AG10803 (cell line): ENCODE data around the gene IDUA.
A peak's percentile ranks its signal among the peaks of the same experiment; 100 is the strongest.

Experiments
- DNase-seq: peaks from one replicate; pipeline ENCODE4 v3.0.0; 2010; ENCODE audit warnings: low read depth
- H3K4me3 ChIP-seq: 2 replicates; pipeline ENCODE4 v1.5.1; 2011; ENCODE audit warnings: mild to moderate bottlenecking, low read length, control low read depth
- TF ChIP-seq, protein P1 (sequence below): conservative IDR thresholded peaks from 2 replicates; pipeline ENCODE4 v1.5.1; 2011; ENCODE audit warnings: mild to moderate bottlenecking, low read length, control low read depth, inconsistent platforms

The IDUA gene

DNA sequence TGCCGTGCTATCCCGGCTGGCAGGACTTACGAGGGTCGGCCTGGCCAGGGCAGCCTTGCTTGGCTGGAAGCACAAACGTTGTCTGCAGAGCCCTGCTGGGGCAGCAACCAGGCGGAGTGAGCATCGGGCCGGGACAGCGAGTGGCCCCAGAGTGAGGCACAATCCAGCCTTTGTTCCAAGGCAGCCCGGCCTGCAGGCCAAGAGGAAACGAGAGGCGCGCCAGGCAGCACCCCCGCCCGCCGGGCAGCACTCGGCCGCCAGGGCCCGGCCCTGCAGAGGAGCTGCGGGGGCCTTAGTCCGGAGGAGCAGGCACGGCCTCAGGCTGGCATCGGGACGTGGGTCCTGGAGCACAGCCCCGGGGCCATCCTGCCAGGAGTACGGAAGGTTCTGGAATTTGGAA, 48.7 kb downstream of the IDUA start:
- H3K4me3 ChIP-seq = no peak overlapping the region
- DNase-seq = peak; percentile 27
- TF ChIP-seq, protein P1, sequence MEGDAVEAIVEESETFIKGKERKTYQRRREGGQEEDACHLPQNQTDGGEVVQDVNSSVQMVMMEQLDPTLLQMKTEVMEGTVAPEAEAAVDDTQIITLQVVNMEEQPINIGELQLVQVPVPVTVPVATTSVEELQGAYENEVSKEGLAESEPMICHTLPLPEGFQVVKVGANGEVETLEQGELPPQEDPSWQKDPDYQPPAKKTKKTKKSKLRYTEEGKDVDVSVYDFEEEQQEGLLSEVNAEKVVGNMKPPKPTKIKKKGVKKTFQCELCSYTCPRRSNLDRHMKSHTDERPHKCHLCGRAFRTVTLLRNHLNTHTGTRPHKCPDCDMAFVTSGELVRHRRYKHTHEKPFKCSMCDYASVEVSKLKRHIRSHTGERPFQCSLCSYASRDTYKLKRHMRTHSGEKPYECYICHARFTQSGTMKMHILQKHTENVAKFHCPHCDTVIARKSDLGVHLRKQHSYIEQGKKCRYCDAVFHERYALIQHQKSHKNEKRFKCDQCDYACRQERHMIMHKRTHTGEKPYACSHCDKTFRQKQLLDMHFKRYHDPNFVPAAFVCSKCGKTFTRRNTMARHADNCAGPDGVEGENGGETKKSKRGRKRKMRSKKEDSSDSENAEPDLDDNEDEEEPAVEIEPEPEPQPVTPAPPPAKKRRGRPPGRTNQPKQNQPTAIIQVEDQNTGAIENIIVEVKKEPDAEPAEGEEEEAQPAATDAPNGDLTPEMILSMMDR = no peak; the same call in 1 of the 2 replicates

DNA sequence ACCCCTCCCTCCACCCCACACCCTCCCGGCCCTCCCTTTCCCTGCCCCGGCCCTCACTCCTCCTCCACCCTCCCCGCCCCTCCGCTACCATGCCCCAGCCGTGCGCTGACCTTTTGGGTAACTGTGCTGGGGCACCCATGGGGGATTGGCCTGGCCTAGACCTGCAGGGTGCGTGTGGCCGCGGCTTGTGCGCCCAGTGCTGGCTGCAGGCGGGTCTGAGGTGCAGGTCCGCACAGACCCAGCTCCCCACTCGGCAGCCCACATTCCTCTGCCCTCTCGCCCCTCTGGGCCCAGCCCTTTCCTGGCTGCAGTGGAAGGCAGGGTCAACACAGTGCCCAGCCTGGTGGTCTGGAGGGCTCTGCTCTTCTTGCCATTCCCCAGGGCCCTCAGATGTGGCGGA, 49.3 kb downstream of the IDUA start:
- no peak for DNase-seq
- H3K4me3 ChIP-seq = no peak overlapping the region
- TF ChIP-seq, protein P1 = no peak

DNA sequence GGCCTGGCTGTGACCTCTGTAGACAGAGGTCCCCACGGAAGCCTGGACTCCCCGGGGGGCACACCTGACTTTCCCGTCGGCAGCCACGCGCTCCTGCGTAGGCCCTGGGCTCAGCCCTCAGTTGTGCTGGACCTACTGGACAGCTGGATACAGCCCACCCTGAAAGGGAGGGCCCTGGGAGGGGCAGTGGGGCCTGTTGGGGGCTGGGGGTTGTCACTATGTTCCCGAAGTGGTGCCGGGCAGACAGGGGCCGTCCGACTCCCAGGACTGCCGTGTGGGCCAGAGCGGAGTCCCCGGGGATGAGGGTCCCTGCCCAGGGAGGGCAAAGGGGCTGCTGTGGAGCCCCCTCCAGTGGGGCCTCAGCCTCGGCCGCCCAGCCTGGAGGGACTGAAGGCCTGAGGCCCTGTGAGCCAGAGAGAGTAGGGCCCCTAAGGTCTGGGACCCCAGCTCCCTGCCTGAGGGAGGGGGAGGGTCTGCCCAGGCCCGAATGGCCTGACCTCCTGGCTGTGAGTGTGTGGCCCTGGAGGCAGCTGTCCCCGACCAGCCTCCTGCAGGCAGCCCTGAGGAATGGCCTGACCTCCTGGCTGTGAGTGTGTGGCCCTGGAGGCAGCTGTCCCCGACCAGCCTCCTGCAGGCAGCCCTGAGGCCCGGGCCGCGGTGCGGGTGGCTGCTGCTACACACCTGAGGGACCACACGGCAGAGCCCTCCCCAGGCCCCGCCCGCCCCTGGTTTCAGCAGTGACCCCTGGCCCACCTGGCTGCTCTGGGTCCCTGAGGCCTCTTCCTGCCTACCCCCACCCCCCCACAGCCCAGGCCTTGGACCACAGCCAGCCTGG, 50.3 kb downstream of the IDUA start:
- no peak for DNase-seq
- TF ChIP-seq, protein P1 = no peak

DNA sequence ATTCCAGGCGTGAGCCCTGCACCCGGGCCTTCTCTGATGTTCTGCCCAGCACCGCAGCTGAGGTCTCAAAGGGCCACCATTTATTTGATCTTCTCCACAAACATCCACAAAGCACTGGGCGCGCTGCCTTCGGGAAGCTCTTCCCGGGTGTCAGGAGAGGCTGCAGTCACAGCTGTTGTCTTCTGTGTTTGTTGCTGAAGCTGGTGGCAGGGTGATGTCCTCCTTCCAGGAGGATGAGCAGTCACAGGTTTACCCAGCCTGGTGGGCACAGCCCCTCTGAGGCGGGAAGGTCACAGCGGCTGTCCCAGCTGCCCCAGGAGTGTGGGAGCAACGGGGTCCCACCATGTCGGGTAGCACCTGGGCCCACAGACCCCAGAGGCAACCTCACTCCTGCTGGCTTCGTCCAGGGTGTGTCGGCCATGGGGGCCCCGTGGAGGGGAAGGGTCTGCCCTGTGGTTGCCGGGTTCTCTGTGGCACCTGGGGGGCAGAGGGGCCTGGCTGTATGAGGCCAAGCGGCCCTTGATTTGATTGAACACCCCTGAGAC, 52.2 kb downstream of the IDUA start:
- TF ChIP-seq, protein P1 = no peak
- H3K4me3 ChIP-seq = no peak overlapping the region

More for the DNA sequence above, 50.3 kb downstream of the IDUA start:
- H3K4me3 ChIP-seq = no peak overlapping the region

DNA sequence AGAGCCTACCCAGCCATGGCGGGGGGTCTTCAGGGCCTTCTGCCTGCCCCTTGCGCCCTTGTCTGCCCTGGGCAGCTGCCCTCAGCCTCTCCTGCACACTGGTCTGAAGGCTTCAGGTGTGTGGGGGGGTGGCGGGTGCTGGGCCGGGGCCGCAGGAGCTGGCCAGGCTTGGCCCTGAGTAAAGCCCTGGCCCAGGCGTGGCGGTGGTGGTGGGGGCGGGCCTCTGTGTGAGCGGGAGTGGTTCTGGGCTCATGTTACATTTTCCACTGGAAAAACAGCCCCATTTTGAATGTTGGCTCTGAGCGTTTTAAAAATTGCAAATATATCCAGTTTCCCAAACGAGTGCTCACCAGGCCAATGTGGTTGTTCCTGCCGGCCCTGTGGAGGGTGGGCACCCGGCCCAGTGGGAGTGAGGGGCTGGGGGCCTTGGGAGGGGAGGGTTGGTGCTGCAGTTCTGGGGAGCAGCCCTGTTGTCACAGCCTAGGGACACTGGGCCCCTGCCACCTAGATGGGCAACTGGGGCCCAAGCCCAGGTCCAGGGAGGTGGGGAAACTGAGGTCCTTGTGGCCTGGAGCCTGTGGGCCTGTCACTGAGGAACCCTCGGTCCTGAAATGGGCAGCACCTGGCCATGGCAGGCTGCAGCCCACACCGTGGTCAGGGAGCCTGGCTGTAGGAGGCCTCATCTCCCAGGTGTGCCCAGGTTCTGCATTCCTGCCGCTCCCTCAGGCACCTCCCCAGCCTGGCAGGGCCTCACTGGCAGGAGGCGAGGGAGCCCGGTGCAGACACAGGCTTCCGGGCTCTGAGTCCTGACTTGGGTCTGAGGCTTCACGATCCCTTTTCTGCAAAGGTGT, 52.9 kb downstream of the IDUA start:
- no peak overlapping the region for H3K4me3 ChIP-seq
- DNase-seq = peak; percentile 40
- TF ChIP-seq, protein P1 = no peak

More for the DNA sequence above, 52.2 kb downstream of the IDUA start:
- no peak for DNase-seq

DNA sequence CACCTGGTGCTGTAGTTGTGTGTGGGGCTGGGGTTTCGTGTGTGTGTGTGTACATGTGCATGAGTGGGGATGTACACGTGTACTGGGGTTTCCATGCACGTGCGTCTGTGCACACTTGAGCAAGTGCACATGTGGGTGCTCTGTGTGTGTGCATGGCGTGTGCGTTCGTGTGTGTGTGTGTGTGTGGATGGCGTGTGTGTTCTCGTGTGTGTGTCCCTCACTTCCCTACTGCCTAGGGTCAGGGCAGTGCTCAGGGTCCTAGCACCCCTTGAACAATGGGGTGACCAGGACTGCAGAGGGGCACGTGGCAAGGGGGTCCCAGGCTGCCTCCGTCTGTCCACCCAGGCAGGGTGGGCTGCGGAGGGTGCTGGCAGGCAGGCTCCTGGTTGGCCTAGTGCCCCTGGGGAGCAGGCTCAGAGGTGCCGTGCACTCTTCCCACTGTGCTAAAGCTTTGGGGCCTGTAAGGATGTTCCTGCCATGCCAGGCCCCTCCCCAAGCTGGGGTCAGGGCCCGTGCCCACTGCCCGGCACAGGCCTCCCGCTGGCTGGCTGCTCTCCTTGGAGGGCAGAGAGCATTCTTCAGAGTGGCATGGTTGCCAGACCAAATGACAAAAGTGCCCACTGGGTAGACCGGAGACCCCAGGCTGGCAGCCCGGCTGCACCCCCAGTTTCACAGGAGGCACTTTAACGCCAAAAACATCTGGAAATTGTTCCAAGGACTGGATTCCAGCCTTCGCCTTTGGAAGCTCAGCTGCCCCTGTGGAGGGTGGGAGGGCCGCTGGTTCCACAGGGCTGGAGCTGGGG, 53.7 kb downstream of the IDUA start:
- no peak overlapping the region for H3K4me3 ChIP-seq
- TF ChIP-seq, protein P1 = no peak

More for the DNA sequence above, 53.7 kb downstream of the IDUA start:
- DNase-seq = no peak
